ENCODE measurements around the gene PDE11A. TPM values are rescaled to one million over a fixed set of nuclear protein-coding genes. Genes with fewer than 3 reads are reported as not detected.
A peak's percentile ranks its signal among the peaks of the same experiment; 100 is the strongest.

Gene PDE11A
- total RNA-seq, 4 donors from 2014 or later = 0.37 to 1.2 (median 1.1) TPM; not detected in 1

DNA sequence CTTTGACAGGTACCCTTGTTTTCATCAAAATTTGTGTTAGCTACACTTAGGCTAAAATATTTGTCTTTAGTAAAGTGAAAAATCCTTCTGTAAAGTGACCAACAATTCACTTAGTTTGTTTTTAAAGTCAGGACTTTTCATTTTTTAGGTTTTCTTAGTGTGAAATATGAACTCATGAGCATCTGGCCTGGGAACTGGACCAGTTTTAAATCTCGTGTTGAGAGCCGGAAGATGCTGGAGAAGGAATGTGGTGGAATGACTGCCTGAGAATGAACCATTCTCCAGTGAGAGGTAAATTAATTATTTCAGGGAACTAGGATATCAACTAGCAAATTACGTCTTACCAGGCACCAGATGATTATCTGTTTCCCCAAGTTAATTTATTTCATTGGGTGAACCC, 374.3 kb downstream of the PDE11A start:
- Histone ChIP-seq H3K4me3 (no peak overlapping the region), H3K36me3 (no peaks in the 10 kb centered on the region), H3K9me3 (no peaks in the 10 kb centered on the region), H3K27ac (no peak overlapping the region), H3K4me1 (no peaks in the 10 kb centered on the region), H3K27me3 (no peaks in the 10 kb centered on the region)
- TF ChIP-seq POLR2A (IDR thresholded peaks at IDR 0.05) (no peak), EP300 (IDR thresholded peaks at IDR 0.05; ENCODE audit: low read depth) (no peak), POLR2AphosphoS5 (IDR thresholded peaks at IDR 0.05) (no peak)
- TF ChIP-seq, protein P1, sequence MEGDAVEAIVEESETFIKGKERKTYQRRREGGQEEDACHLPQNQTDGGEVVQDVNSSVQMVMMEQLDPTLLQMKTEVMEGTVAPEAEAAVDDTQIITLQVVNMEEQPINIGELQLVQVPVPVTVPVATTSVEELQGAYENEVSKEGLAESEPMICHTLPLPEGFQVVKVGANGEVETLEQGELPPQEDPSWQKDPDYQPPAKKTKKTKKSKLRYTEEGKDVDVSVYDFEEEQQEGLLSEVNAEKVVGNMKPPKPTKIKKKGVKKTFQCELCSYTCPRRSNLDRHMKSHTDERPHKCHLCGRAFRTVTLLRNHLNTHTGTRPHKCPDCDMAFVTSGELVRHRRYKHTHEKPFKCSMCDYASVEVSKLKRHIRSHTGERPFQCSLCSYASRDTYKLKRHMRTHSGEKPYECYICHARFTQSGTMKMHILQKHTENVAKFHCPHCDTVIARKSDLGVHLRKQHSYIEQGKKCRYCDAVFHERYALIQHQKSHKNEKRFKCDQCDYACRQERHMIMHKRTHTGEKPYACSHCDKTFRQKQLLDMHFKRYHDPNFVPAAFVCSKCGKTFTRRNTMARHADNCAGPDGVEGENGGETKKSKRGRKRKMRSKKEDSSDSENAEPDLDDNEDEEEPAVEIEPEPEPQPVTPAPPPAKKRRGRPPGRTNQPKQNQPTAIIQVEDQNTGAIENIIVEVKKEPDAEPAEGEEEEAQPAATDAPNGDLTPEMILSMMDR (IDR thresholded peaks at IDR 0.05) = no peak
- WGBS, 2 donors (ENCODE audit: low coverage in 1 of 2) = 52 to 89% methylated on average over 3 of the region's 3 CpGs
- DNase-seq = no peak
- in situ Hi-C loops (cut with MboI; ENCODE audit: low pct_ligation_motif_present in 1 of 4, low pct_unique_long_range_greater_than_20kb in 1 of 4, low sequenced_read_pairs in 3 of 4) = no loop called here
- intact Hi-C loops (cut with DNase I; ENCODE audit: low total_unique reads) = no loop called here

DNA sequence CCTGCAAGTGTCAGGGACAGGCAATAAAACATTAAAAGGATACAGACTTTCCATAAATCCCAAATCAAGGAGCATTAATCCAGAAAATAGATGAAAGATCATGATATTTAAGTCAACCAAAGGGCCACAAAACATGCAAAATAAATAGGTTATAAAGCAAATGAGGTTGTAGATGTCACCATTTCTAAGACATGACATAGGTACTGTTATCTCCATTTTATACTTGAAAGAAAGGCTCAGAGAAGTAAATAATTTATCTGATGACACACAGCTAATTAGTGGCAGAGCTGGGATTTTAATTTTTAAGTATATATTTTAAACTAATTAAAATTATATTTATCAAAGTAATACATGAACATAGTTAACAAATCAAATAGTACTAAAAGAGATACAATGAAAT, 378.2 kb downstream of the PDE11A start:
- H3K27ac ChIP-seq = no peak overlapping the region
- no peak overlapping the region for H3K4me3 ChIP-seq
- no peaks in the 10 kb centered on the region for H3K27me3 ChIP-seq
- no peak for DNase-seq
- H3K36me3 ChIP-seq = no peaks in the 10 kb centered on the region
- H3K4me1 ChIP-seq = peaks cover 0 to 10% (median 0%) of the 10 kb centered on the region in 4 donors
- in situ Hi-C loops (cut with MboI; ENCODE audit: low pct_ligation_motif_present in 1 of 4, low pct_unique_long_range_greater_than_20kb in 1 of 4, low sequenced_read_pairs in 3 of 4) = no loop called here
- TF ChIP-seq EP300 (IDR thresholded peaks at IDR 0.05; ENCODE audit: low read depth) (no peak), POLR2AphosphoS5 (IDR thresholded peaks at IDR 0.05) (no peak)
- H3K9me3 ChIP-seq = no peaks in the 10 kb centered on the region
- intact Hi-C loops (cut with DNase I; ENCODE audit: low total_unique reads) = no loop called here

DNA sequence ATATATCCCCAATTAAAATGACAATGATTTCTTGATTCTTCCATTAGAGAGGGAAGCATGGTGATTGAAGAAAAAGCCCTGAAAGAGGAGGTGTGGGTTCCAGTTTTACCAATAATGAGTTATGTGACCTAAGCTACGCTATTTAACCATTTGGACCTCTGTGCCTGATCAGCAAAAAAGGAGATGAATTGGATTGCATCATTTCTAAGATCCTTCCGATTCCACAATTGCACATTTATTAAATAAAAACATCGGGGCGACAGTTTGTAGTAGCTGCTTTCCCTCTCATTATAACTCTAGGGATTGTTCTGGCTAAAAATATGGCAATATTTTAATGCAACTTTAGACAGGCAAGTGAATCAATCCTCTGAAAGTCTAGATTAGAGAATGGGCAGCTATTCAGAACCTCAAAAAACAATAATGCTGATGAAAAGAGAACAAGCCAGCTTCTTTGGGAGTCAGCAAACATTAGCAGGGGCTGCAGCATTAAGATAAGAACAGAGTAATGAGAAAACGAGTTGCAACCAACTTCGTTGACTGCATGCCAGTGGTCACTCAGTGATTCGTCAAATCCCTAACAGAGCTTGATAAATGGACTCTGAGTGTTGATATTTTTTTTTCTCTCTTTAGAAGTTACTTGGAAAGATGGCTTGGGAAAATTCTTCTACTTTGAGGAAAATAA, 378.8 kb downstream of the PDE11A start:
- no peaks in the 10 kb centered on the region for H3K27me3 ChIP-seq
- intact Hi-C loops (cut with DNase I; ENCODE audit: low total_unique reads) (no loop called here), in situ Hi-C loops (cut with MboI; ENCODE audit: low pct_ligation_motif_present in 1 of 4, low pct_unique_long_range_greater_than_20kb in 1 of 4, low sequenced_read_pairs in 3 of 4) (no loop called here)
- no peaks in the 10 kb centered on the region for H3K9me3 ChIP-seq
- no peak overlapping the region for H3K27ac ChIP-seq
- 81 to 93% methylated on average over 7 of the region's 7 CpGs for WGBS, 2 donors (ENCODE audit: low coverage in 1 of 2)
- DNase-seq = no peak
- no peak for TF ChIP-seq POLR2A (IDR thresholded peaks at IDR 0.05)
- no peak for TF ChIP-seq POLR2AphosphoS5 (IDR thresholded peaks at IDR 0.05)
- peaks cover 0 to 10% (median 0%) of the 10 kb centered on the region in 4 donors for H3K4me1 ChIP-seq
- no peaks in the 10 kb centered on the region for H3K36me3 ChIP-seq
- H3K4me3 ChIP-seq = no peak overlapping the region

DNA sequence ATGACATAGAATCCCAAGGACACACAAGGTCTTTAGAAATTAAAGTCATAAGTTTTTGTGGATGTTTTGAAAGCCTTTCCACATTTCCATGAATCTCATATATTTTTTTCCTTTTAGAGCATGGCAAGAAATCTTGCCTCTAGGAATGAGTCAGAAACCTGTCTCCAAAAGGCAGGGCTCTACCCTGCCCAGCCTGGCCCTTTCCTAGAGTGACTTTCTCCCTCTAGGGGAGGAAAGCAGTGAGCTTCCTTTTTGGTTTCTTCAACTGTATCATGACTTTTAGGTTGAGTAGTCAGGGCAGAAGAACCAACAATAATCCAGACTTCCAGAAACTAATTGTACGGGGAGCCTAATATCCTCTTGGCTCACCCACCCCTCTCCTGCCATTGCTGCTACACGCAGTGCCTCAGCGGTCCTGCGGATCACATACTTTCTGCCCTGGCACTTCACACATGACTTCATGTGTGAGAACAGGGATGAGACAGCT, 379.8 kb downstream of the PDE11A start:
- Histone ChIP-seq H3K4me3 (no peak overlapping the region), H3K9me3 (no peaks in the 10 kb centered on the region), H3K27me3 (no peaks in the 10 kb centered on the region), H3K27ac (peak overlapping the region in 1 of 4 donors; percentile 3), H3K36me3 (no peaks in the 10 kb centered on the region), H3K4me1 (peaks cover 0 to 15% (median 0%) of the 10 kb centered on the region in 4 donors)
- TF ChIP-seq, protein P1 (IDR thresholded peaks at IDR 0.05) = peak in 1 of 5 experiments; percentile 10
- no peak for TF ChIP-seq EP300 (IDR thresholded peaks at IDR 0.05; ENCODE audit: low read depth)
- no peak for DNase-seq
- WGBS, 2 donors (ENCODE audit: low coverage in 1 of 2) = 84% methylated on average over 4 of the region's 4 CpGs; no CpG with 5 or more reads in 1 of the 2 donors
- intact Hi-C loops (cut with DNase I; ENCODE audit: low total_unique reads) = no loop called here
- in situ Hi-C loops (cut with MboI; ENCODE audit: low pct_ligation_motif_present in 1 of 4, low pct_unique_long_range_greater_than_20kb in 1 of 4, low sequenced_read_pairs in 3 of 4) = no loop called here

DNA sequence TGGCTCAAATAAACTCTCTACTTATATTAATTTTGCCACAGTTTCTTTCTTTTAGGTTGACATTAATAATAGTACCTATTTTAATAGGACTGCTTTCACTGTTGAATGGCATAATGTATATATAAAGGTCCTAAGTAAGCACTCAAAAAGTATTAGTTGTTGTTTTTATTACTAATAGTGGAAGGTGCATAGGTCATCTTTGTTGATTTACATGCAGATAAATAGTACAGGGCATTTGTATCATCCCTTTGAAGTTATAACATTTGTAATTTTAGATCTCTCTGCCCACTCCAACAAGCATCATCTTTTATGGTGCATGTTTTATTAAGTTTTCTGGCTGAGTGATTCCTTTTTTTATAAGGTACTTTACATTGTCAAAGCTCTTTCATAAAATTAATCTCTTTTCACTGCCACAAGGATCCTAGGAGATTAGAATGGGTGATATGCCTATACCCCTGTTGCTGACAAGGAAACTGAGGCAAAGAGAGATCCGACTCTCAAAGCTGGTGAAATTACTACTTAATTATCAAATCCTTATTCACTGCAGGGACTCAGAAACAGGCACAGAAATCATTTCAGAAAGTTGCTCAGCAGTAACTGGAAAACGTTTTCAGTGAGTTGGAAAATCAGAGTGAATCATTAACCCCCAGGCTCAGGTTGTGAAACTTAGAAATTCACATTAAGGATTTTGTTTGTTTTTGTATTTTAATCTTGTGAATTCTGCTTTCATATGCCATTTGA, 380.4 kb downstream of the PDE11A start:
- Histone ChIP-seq H3K4me3 (no peak overlapping the region), H3K27ac (peak overlapping the region in 1 of 4 donors; percentile 3), H3K9me3 (no peaks in the 10 kb centered on the region), H3K4me1 (peaks cover 0 to 15% (median 0%) of the 10 kb centered on the region in 4 donors), H3K27me3 (no peaks in the 10 kb centered on the region), H3K36me3 (no peaks in the 10 kb centered on the region)
- intact Hi-C loops (cut with DNase I; ENCODE audit: low total_unique reads) (no loop called here), in situ Hi-C loops (cut with MboI; ENCODE audit: low pct_ligation_motif_present in 1 of 4, low pct_unique_long_range_greater_than_20kb in 1 of 4, low sequenced_read_pairs in 3 of 4) (no loop called here)
- no peak for TF ChIP-seq EP300 (IDR thresholded peaks at IDR 0.05; ENCODE audit: low read depth)
- no peak for TF ChIP-seq POLR2AphosphoS5 (IDR thresholded peaks at IDR 0.05)
- TF ChIP-seq, protein P1 (IDR thresholded peaks at IDR 0.05) = no peak
- TF ChIP-seq POLR2A (IDR thresholded peaks at IDR 0.05) = no peak
- 33 to 57% methylated on average over 2 of the region's 2 CpGs for WGBS, 2 donors (ENCODE audit: low coverage in 1 of 2)
- DNase-seq = no peak

Data from transverse colon (tissue), 4 donors.